ENCODE results near the gene SCAMP2.

Gene SCAMP2

GRCh38 chr15:74817370-74817737 lies 55.8 kb downstream of the SCAMP2 start:
- TF ChIP-seq CTCF (IDR thresholded peaks at IDR 0.05): no peak
- DNase-seq (ENCODE audit: low spot score): no peak
- H3K27ac ChIP-seq: no peak overlapping the region
- no peak overlapping the region for H3K4me3 ChIP-seq

- Histone ChIP-seq H3K4me3 (no peak overlapping the region), H3K27ac (no peak overlapping the region)
- TF ChIP-seq CTCF (IDR thresholded peaks at IDR 0.05): no peak
- DNase-seq (ENCODE audit: low spot score): no peak
Measured at GRCh38 chr15:74816624-74817369, 56.4 kb downstream of the SCAMP2 start.

- DNase-seq (ENCODE audit: low spot score): no peak
- Histone ChIP-seq H3K4me3 (no peak overlapping the region), H3K27ac (no peak overlapping the region)
- TF ChIP-seq CTCF (IDR thresholded peaks at IDR 0.05): no peak
Measured at GRCh38 chr15:74815961-74816360, 57.2 kb downstream of the SCAMP2 start.

- no peak for DNase-seq (ENCODE audit: low spot score)
- Histone ChIP-seq H3K4me3 (no peak overlapping the region), H3K27ac (no peak overlapping the region)
- no peak for TF ChIP-seq CTCF (IDR thresholded peaks at IDR 0.05)
Measured at GRCh38 chr15:74815121-74815934, 57.8 kb downstream of the SCAMP2 start.

- no peak within 1 kb of the TSS for H3K4me3 ChIP-seq
- no peak for DNase-seq (ENCODE audit: low spot score)
- no peak within 1 kb of the TSS for H3K27ac ChIP-seq
- no peak for TF ChIP-seq CTCF (IDR thresholded peaks at IDR 0.05)
Measured at GRCh38 chr15:74812533-74812932, 60.6 kb downstream of the SCAMP2 start, which contains the start of gene LMAN1L. Gene LMAN1L (plus strand): TSS chr15:74812835. CDS start chr15:74812855, 20 bp downstream.

- no peak for DNase-seq (ENCODE audit: low spot score)
- TF ChIP-seq CTCF (IDR thresholded peaks at IDR 0.05): no peak
- Histone ChIP-seq H3K4me3 (no peak overlapping the region), H3K27ac (no peak overlapping the region)
Measured at GRCh38 chr15:74809956-74810355, 63.2 kb downstream of the SCAMP2 start.
